ENCODE measurements around the gene ANAPC16.
"Not testable (repeated sequence)": the region's sequence is repeated elsewhere in the genome, so short reads cannot be mapped to it uniquely, and the experiment has no call there.

ANAPC16 gene

GRCh38 chr10:72279587-72279986 is 63.8 kb downstream of the ANAPC16 start:
- H3K4me3 Mint-ChIP-seq; H3K27ac Mint-ChIP-seq; H3K9me3 Mint-ChIP-seq; DNase-seq (ENCODE audit: low spot score); H3K27me3 Mint-ChIP-seq (ENCODE audit: low read depth): not testable (repeated sequence)
- Mint-ChIP-seq H3K36me3 (ENCODE audit: low read depth) (peaks cover 25% of the 10 kb centered on the region), H3K4me1 (ENCODE audit: low read depth) (peaks cover 40% of the 10 kb centered on the region)

GRCh38 chr10:72283131-72283530 is 67.3 kb downstream of the ANAPC16 start:
- no peaks in the 10 kb centered on the region for H3K36me3 Mint-ChIP-seq (ENCODE audit: low read depth)
- no peaks in the 10 kb centered on the region for H3K9me3 Mint-ChIP-seq
- no peak for DNase-seq (ENCODE audit: low spot score)
- no peak overlapping the region for H3K4me3 Mint-ChIP-seq
- no peaks in the 10 kb centered on the region for H3K27me3 Mint-ChIP-seq (ENCODE audit: low read depth)
- H3K4me1 Mint-ChIP-seq (ENCODE audit: low read depth) = peaks cover 37% of the 10 kb centered on the region
- H3K27ac Mint-ChIP-seq = no peak overlapping the region
